ENCODE data around the gene PPFIA1.

The PPFIA1 gene

GRCh38 chr11:70270104-70270876, at the start of gene PPFIA1:
PPFIA1 (plus strand) TSS chr11:70270690; CDS start chr11:70272173, 1,483 bp downstream.
- in situ Hi-C loops (cut with HindIII; ENCODE audit: low sequenced_read_pairs), result no loop called here

GRCh38 chr11:70220920-70221319, 49.6 kb upstream of the PPFIA1 start:
- in situ Hi-C loops (cut with HindIII; ENCODE audit: low sequenced_read_pairs), result no loop called here

- in situ Hi-C loops (cut with HindIII; ENCODE audit: low sequenced_read_pairs), result no loop called here
Measured at GRCh38 chr11:70225681-70226177, 44.8 kb upstream of the PPFIA1 start.

GRCh38 chr11:70226183-70226582, 44.3 kb upstream of the PPFIA1 start:
- in situ Hi-C loops (cut with HindIII; ENCODE audit: low sequenced_read_pairs), result no loop called here

- in situ Hi-C loops (cut with HindIII; ENCODE audit: low sequenced_read_pairs), result no loop called here
Measured at GRCh38 chr11:70226967-70227366, 43.5 kb upstream of the PPFIA1 start.

GRCh38 chr11:70229737-70230136, 40.8 kb upstream of the PPFIA1 start:
- in situ Hi-C loops (cut with HindIII; ENCODE audit: low sequenced_read_pairs), result no loop called here

- in situ Hi-C loops (cut with HindIII; ENCODE audit: low sequenced_read_pairs), result no loop called here
Measured at GRCh38 chr11:70230151-70230839, 40.2 kb upstream of the PPFIA1 start.

GRCh38 chr11:70230840-70231710, 39.4 kb upstream of the PPFIA1 start:
- in situ Hi-C loops (cut with HindIII; ENCODE audit: low sequenced_read_pairs), result no loop called here

- in situ Hi-C loops (cut with HindIII; ENCODE audit: low sequenced_read_pairs), result no loop called here
Measured at GRCh38 chr11:70233034-70233433, 37.5 kb upstream of the PPFIA1 start.

- in situ Hi-C loops (cut with HindIII; ENCODE audit: low sequenced_read_pairs), result no loop called here
Measured at GRCh38 chr11:70233511-70233934, 37.0 kb upstream of the PPFIA1 start.

GRCh38 chr11:70233962-70234361, 36.5 kb upstream of the PPFIA1 start:
- in situ Hi-C loops (cut with HindIII; ENCODE audit: low sequenced_read_pairs), result no loop called here

GRCh38 chr11:70240337-70240736, 30.2 kb upstream of the PPFIA1 start:
- in situ Hi-C loops (cut with HindIII; ENCODE audit: low sequenced_read_pairs), result no loop called here

GRCh38 chr11:70241709-70242108, 28.8 kb upstream of the PPFIA1 start:
- in situ Hi-C loops (cut with HindIII; ENCODE audit: low sequenced_read_pairs), result no loop called here

- in situ Hi-C loops (cut with HindIII; ENCODE audit: low sequenced_read_pairs), result no loop called here
Measured at GRCh38 chr11:70242885-70243284, 27.6 kb upstream of the PPFIA1 start.

- in situ Hi-C loops (cut with HindIII; ENCODE audit: low sequenced_read_pairs), result no loop called here
Measured at GRCh38 chr11:70243912-70244652, 26.4 kb upstream of the PPFIA1 start.

GRCh38 chr11:70244698-70245097, 25.8 kb upstream of the PPFIA1 start:
- in situ Hi-C loops (cut with HindIII; ENCODE audit: low sequenced_read_pairs), result no loop called here

- in situ Hi-C loops (cut with HindIII; ENCODE audit: low sequenced_read_pairs), result no loop called here
Measured at GRCh38 chr11:70246196-70246595, 24.3 kb upstream of the PPFIA1 start.

- in situ Hi-C loops (cut with HindIII; ENCODE audit: low sequenced_read_pairs), result no loop called here
Measured at GRCh38 chr11:70247042-70247709, 23.3 kb upstream of the PPFIA1 start.

- in situ Hi-C loops (cut with HindIII; ENCODE audit: low sequenced_read_pairs), result no loop called here
Measured at GRCh38 chr11:70247710-70248072, 22.8 kb upstream of the PPFIA1 start.
